OCI-LY1 (cell line): Measurements from ENCODE around the gene EMILIN3.

Source experiments
- EZH2 ChIP-seq: fragments of 200-600 bp; sonication (generic), shearing (Covaris generic); IDR thresholded peaks from 2 replicates; pipeline ENCODE4 v1.8.0; 2017; ENCODE audit warnings: borderline replicate concordance, mixed run types, mild to moderate bottlenecking, antibody characterized with exemption, low read length, moderate library complexity, mixed read lengths
- TF ChIP-seq, protein P1 (sequence below): fragments of 200-600 bp; sonication (generic), shearing (Covaris generic); IDR thresholded peaks from 2 replicates; pipeline ENCODE4 v1.5.1; 2017; ENCODE audit warnings: mild to moderate bottlenecking, antibody characterized with exemption, low read length, moderate library complexity, mixed read lengths

DNA sequence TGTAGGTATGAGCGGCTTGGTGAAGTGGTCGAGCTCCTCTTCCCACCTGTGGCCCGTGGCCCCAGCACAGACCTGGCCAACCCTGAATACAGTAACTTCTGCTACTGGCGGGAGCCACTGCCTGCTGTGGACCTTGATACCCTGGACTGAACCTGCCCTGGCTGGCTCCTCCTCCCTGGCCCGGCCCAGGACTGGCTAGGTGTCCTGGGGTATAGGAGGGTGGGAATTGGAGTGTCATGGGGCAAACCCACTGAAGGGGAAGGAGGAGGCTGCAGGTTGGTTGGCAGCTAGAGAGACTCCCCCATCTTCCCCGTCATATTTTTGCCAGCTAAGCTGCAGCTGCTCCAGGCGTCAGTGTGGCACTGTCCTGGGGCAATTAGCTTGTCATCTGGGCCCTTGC lies 7.9 kb downstream of the EMILIN3 start:
- TF ChIP-seq, protein P1, sequence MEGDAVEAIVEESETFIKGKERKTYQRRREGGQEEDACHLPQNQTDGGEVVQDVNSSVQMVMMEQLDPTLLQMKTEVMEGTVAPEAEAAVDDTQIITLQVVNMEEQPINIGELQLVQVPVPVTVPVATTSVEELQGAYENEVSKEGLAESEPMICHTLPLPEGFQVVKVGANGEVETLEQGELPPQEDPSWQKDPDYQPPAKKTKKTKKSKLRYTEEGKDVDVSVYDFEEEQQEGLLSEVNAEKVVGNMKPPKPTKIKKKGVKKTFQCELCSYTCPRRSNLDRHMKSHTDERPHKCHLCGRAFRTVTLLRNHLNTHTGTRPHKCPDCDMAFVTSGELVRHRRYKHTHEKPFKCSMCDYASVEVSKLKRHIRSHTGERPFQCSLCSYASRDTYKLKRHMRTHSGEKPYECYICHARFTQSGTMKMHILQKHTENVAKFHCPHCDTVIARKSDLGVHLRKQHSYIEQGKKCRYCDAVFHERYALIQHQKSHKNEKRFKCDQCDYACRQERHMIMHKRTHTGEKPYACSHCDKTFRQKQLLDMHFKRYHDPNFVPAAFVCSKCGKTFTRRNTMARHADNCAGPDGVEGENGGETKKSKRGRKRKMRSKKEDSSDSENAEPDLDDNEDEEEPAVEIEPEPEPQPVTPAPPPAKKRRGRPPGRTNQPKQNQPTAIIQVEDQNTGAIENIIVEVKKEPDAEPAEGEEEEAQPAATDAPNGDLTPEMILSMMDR: no peak
- TF ChIP-seq EZH2: no peak
